Neuronal stem cell (in vitro differentiated cells): ENCODE data around the gene C2orf76.
A peak's percentile ranks its signal among the peaks of the same experiment; 100 is the strongest.
"Not testable (repeated sequence)": the region's sequence is repeated elsewhere in the genome, so short reads cannot be mapped to it uniquely, and the experiment has no call there.

Source experiments
- DNase-seq: peaks from one replicate; pipeline ENCODE4 v3.0.0-alpha.2; 2013; ENCODE audit warnings: low spot score
- H2AFZ ChIP-seq: one replicate; pipeline ENCODE4 v1.6.1; 2013; ENCODE audit warnings: mild to moderate bottlenecking, low read length, inconsistent platforms
- H2AK5ac ChIP-seq: 2 replicates; pipeline ENCODE4 v1.6.1; 2013; ENCODE audit warnings: low read depth, mild to moderate bottlenecking, inconsistent platforms, low read length, moderate library complexity, mixed read lengths
- H2BK120ac ChIP-seq: 2 replicates; pipeline ENCODE4 v1.6.1; 2013; ENCODE audit warnings: low read depth, mild to moderate bottlenecking, inconsistent platforms, low read length, moderate library complexity, mixed read lengths
- H2BK12ac ChIP-seq: one replicate; pipeline ENCODE4 v1.6.1; 2013; ENCODE audit warnings: low read length, inconsistent platforms
- H2BK15ac ChIP-seq: 2 replicates; pipeline ENCODE4 v1.6.1; 2013; ENCODE audit warnings: mild to moderate bottlenecking, low read length, inconsistent platforms, mixed read lengths
- H2BK5ac ChIP-seq: one replicate; pipeline ENCODE4 v1.6.1; 2013; ENCODE audit warnings: inconsistent platforms, mild to moderate bottlenecking, low read length, moderate library complexity
- H3K14ac ChIP-seq: one replicate; pipeline ENCODE4 v1.6.1; 2013; ENCODE audit warnings: low read length, inconsistent platforms
- H3K18ac ChIP-seq: 2 replicates; pipeline ENCODE4 v1.6.1; 2013; ENCODE audit warnings: low read length, inconsistent platforms
- H3K23ac ChIP-seq: 2 replicates; pipeline ENCODE4 v1.6.1; 2013; ENCODE audit warnings: low read depth, mild to moderate bottlenecking, mixed read lengths, low read length, inconsistent platforms; ENCODE audit not compliant: poor library complexity
- H3K27ac ChIP-seq: replicated peaks from 3 replicates; pipeline ENCODE4 v1.5.1; 2013; ENCODE audit warnings: low read length, inconsistent platforms
- H3K27me3 ChIP-seq, 3 experiments: 2 replicates each; pipeline ENCODE4 v1.6.1; 2013; ENCODE audit warnings: low read length in 3 of 3, mild to moderate bottlenecking in 2 of 3, inconsistent platforms in 1 of 3, low read depth in 1 of 3, mixed read lengths in 1 of 3, moderate library complexity in 1 of 3; ENCODE audit not compliant: control insufficient read depth in 3 of 3, insufficient read depth in 3 of 3
- H3K36me3 ChIP-seq, 2 donors: replicated peaks in 1 of 2; 2 replicates each; pipeline ENCODE4 v1.6.1; 2013; ENCODE audit warnings: low read length in 2 of 2; ENCODE audit not compliant: control insufficient read depth in 2 of 2, insufficient read depth in 2 of 2
- H3K4ac ChIP-seq: 2 replicates; pipeline ENCODE4 v1.6.1; 2013; ENCODE audit warnings: inconsistent platforms, mild to moderate bottlenecking, low read length, moderate library complexity
- H3K4me1 ChIP-seq, 2 donors: 1 replicate in 1 of 2; 2 replicates in 1 of 2; pipeline ENCODE4 v1.6.1; 2013; ENCODE audit warnings: low read length in 2 of 2, low read depth in 1 of 2; ENCODE audit not compliant: control insufficient read depth in 2 of 2, insufficient read depth in 1 of 2
- H3K4me2 ChIP-seq: one replicate; pipeline ENCODE4 v1.6.1; 2013; ENCODE audit warnings: mild to moderate bottlenecking, low read length, inconsistent platforms; ENCODE audit not compliant: insufficient read depth, poor library complexity, severe bottlenecking
- H3K4me3 ChIP-seq, 2 donors: 2 replicates each; pipeline ENCODE4 v1.5.1; 2013; ENCODE audit warnings: low read length in 2 of 2, mild to moderate bottlenecking in 2 of 2, inconsistent platforms in 1 of 2, moderate library complexity in 1 of 2
- H3K79me1 ChIP-seq: one replicate; pipeline ENCODE4 v1.6.1; 2013; ENCODE audit warnings: low read depth, mild to moderate bottlenecking, inconsistent platforms, low read length, moderate library complexity
- H3K9ac ChIP-seq: one replicate; pipeline ENCODE4 v1.6.1; 2013; ENCODE audit warnings: mild to moderate bottlenecking, low read depth, low read length, inconsistent platforms; ENCODE audit not compliant: poor library complexity
- H3K9me3 ChIP-seq, 2 donors: replicated peaks in 1 of 2; 2 replicates each; pipeline versions ENCODE3 to v1.6.1; 2013; ENCODE audit warnings: low read length in 2 of 2, mild to moderate bottlenecking in 2 of 2, inconsistent platforms in 1 of 2, low read depth in 1 of 2, mixed read lengths in 1 of 2, moderate library complexity in 1 of 2; ENCODE audit not compliant: control insufficient read depth in 2 of 2, insufficient read depth in 1 of 2
- H4K8ac ChIP-seq: one replicate; pipeline ENCODE4 v1.6.1; 2013; ENCODE audit warnings: low read depth, mild to moderate bottlenecking, inconsistent platforms, low read length, moderate library complexity
- H4K91ac ChIP-seq: one replicate; pipeline ENCODE4 v1.6.1; 2013; ENCODE audit warnings: low read length, low read depth, mild to moderate bottlenecking, inconsistent platforms; ENCODE audit not compliant: poor library complexity
- WGBS, 2 donors: extraction: QIAGEN DNeasy Blood & Tissue Kit; methylation state at CpG; one replicate each; pipeline ENCODE4 v1.1.7; 2013; ENCODE audit warnings: missing lambda C conversion rate in 2 of 2, mixed read lengths in 1 of 2; ENCODE audit not compliant: insufficient read length in 2 of 2, insufficient replicate concordance in 1 of 2; ENCODE audit errors: extremely low coverage in 2 of 2; 5-methylcytosine and 5-hydroxymethylcytosine counted together

Gene C2orf76

DNA sequence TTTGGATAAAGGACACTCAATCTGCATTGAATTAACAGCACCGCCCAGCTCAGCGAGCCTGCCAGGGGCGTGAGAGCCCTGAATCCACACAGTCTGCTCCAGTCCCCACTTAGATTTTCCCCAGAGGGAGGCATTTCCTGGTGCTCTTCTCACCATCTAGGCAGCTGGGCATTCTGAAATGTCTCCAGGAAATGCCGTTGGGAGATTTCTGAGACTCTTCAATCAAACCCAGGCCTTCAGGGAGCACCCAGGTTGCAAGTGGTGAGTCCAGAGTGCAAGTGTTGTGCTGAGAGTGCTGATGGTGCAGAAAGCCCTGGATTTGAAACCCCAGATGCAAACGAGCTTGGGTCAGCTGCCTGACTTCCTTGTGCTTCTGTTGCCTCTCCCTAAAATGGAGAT, 41.6 kb upstream of the C2orf76 start:
- Histone ChIP-seq H3K36me3 (no peaks in the 10 kb centered on the region), H3K9ac (no peak overlapping the region), H3K14ac (no peak overlapping the region), H4K8ac (no peak overlapping the region), H3K9me3 (no peaks in the 10 kb centered on the region), H2BK120ac (no peak overlapping the region), H2AK5ac (no peak overlapping the region), H3K4me2 (no peak overlapping the region), H2BK12ac (no peak overlapping the region), H2BK5ac (no peak overlapping the region), H3K79me1 (no peaks in the 10 kb centered on the region), H3K18ac (no peak overlapping the region), H4K91ac (no peak overlapping the region), H2BK15ac (no peak overlapping the region), H3K27ac (no peak overlapping the region), H2AFZ (no peak overlapping the region), H3K27me3 (peaks cover 0 to 5% (median 0%) of the 10 kb centered on the region in 3 experiments), H3K4ac (no peak overlapping the region), H3K4me3 (no peak overlapping the region), H3K23ac (no peak overlapping the region), H3K4me1 (no peaks in the 10 kb centered on the region)
- DNase-seq: no peak
- WGBS, 2 donors: no CpG with 5 or more reads among the region's 5 CpGs

DNA sequence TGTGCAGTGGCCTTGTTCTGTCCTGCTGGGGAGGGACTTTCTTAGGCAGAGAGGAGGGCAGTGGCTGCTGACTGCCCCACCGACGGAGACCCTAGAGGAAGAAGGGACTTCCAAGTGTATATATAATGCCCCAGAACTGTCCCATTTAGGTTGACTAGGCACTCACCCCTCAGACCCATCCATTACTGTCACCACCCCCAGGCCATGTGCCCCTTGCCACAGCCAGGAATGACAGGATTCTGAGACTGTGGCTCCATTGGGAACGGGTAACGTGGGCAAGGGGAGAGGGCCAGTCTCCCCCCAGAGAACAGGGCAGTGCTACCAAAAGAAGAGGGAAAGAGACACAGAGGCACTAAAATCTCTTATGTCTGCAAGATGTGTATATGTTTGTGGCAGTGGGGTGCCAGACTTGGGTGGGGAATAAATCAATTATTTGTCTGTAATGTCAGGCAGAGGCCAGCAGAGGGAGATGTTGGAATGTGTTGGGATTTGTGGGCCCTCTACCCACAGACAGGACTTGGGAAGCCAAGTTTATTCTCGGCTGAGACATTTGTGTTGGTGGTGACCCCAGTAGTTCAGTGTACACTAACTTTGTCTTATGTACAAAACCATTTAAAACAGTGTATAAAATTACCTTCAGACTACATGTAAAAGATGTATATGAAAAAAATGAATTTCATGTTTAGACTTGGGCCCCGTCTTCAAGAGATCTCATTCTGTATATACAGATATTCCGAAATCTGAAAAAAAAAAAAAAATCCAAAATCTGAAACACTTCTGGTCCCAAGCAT, 41.0 kb upstream of the C2orf76 start:
- Histone ChIP-seq H2BK15ac (no peak overlapping the region), H3K36me3 (no peaks in the 10 kb centered on the region), H2AK5ac (no peak overlapping the region), H2BK12ac (no peak overlapping the region), H2BK120ac (no peak overlapping the region), H3K4ac (no peak overlapping the region), H3K4me1 (no peaks in the 10 kb centered on the region), H3K14ac (no peak overlapping the region), H3K79me1 (no peaks in the 10 kb centered on the region), H3K18ac (no peak overlapping the region), H3K9ac (no peak overlapping the region), H4K8ac (no peak overlapping the region), H3K27me3 (peaks cover 0 to 5% (median 0%) of the 10 kb centered on the region in 3 experiments), H2AFZ (no peak overlapping the region), H3K4me3 (peak overlapping the region in 1 of 2 donors; percentile 13), H3K27ac (no peak overlapping the region), H4K91ac (no peak overlapping the region), H2BK5ac (no peak overlapping the region), H3K9me3 (no peaks in the 10 kb centered on the region), H3K4me2 (no peak overlapping the region), H3K23ac (no peak overlapping the region)
- peak; percentile 61 for DNase-seq
- no CpG with 5 or more reads among the region's 7 CpGs for WGBS, 2 donors

DNA sequence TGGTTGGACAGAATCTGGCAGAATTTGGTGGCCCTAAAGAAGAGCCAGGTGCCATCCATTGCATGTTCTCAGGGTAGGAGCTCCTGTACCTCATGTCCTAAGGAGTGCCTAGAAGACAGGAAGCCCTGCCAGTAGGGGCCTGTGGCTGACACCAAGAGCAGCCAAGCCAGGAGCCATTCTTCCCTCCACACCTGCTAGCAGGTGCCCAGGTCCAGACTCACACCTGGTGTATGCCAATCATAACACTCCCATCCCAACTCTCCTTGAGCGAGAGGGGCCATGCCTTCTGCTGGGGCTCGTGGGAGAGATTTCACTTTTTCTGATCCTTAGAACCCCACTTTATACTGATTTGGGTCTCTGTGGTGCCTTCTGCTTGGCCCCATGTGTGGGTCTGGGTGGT, 38.5 kb upstream of the C2orf76 start:
- Histone ChIP-seq H2BK120ac (no peak overlapping the region), H3K4ac (no peak overlapping the region), H2BK12ac (no peak overlapping the region), H3K23ac (no peak overlapping the region), H2AFZ (no peak overlapping the region), H3K4me1 (no peaks in the 10 kb centered on the region), H3K4me2 (no peak overlapping the region), H3K18ac (no peak overlapping the region), H3K9me3 (peaks cover 0 to 2% of the 10 kb centered on the region in 2 donors), H2BK5ac (no peak overlapping the region), H3K27me3 (peaks cover 0 to 5% (median 0%) of the 10 kb centered on the region in 3 experiments), H3K36me3 (no peaks in the 10 kb centered on the region), H3K14ac (no peak overlapping the region), H2AK5ac (peak overlapping the region; percentile 40), H3K4me3 (no peak overlapping the region), H3K9ac (no peak overlapping the region), H2BK15ac (no peak overlapping the region), H3K27ac (no peak overlapping the region), H4K8ac (no peak overlapping the region), H3K79me1 (no peaks in the 10 kb centered on the region), H4K91ac (no peak overlapping the region)
- WGBS, 2 donors: no CpG with 5 or more reads among the region's 2 CpGs
- no peak for DNase-seq

DNA sequence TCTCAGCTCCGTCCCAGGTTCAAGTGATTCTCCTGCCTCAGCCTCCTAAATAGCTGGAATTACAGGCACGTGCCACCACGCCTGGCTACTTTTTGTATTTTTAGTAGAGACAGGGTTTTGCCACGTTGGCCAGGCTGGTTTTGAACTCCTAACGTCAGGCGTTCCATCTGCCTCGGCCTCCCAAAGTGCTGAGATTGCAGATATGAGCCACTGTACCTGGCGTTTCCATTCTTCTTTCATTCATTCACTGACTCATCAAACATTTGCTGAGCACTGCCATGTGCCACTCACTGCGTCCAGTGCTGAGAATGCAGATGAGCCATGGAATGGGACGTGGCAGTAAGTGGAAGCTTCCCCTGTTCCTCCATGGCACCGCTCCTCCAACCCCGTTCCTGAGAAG, 37.0 kb upstream of the C2orf76 start:
- H3K79me1 ChIP-seq, H2BK15ac ChIP-seq, H4K91ac ChIP-seq, H2BK5ac ChIP-seq, H3K23ac ChIP-seq, H3K14ac ChIP-seq, H3K9ac ChIP-seq, H2BK12ac ChIP-seq, H3K27me3 ChIP-seq, H2AFZ ChIP-seq, H3K4me1 ChIP-seq, H3K18ac ChIP-seq, H3K4me3 ChIP-seq, H3K27ac ChIP-seq, DNase-seq, H2BK120ac ChIP-seq, H4K8ac ChIP-seq, H3K36me3 ChIP-seq, H3K4ac ChIP-seq, H2AK5ac ChIP-seq, H3K9me3 ChIP-seq, H3K4me2 ChIP-seq: not testable (repeated sequence)
- no CpG with 5 or more reads among the region's 12 CpGs for WGBS, 2 donors
